Fibroblast of mammary gland (primary cell): Measurements from ENCODE around the gene ASAP2.
"Not testable (repeated sequence)": the region's sequence is repeated elsewhere in the genome, so short reads cannot be mapped to it uniquely, and the experiment has no call there.

Source experiments
- DNase-seq: peaks from one replicate; pipeline ENCODE4 v3.0.0-alpha.2; 2010; ENCODE audit warnings: low read depth
- H3K4me3 ChIP-seq: 2 replicates; pipeline ENCODE4 v1.5.1; 2011; ENCODE audit warnings: low read depth, mild to moderate bottlenecking, low read length, moderate library complexity; ENCODE audit not compliant: control insufficient read depth
- CTCF ChIP-seq: conservative IDR thresholded peaks from 2 replicates; pipeline ENCODE4 v1.5.1; 2011; ENCODE audit warnings: low read depth, low read length, inconsistent platforms; ENCODE audit not compliant: control insufficient read depth, insufficient read depth

Gene ASAP2

GRCh38 chr2:9263428-9263827 lies 56.8 kb downstream of the ASAP2 start:
- no peak for TF ChIP-seq CTCF
- H3K4me3 ChIP-seq: no peak overlapping the region

GRCh38 chr2:9264301-9264700 lies 57.7 kb downstream of the ASAP2 start:
- H3K4me3 ChIP-seq: no peak overlapping the region
- peak; percentile 64 for DNase-seq
- TF ChIP-seq CTCF: no peak

More at GRCh38 chr2:9263428-9263827, 56.8 kb downstream of the ASAP2 start:
- no peak for DNase-seq

GRCh38 chr2:9266711-9267110 lies 60.1 kb downstream of the ASAP2 start:
- no peak overlapping the region for H3K4me3 ChIP-seq
- peak; percentile 41 for DNase-seq
- no peak for TF ChIP-seq CTCF

GRCh38 chr2:9267286-9267685 lies 60.7 kb downstream of the ASAP2 start:
- not testable (repeated sequence) for H3K4me3 ChIP-seq, DNase-seq

GRCh38 chr2:9268301-9269080 lies 61.9 kb downstream of the ASAP2 start:
- no peak overlapping the region for H3K4me3 ChIP-seq
- TF ChIP-seq CTCF: no peak
- no peak for DNase-seq

- DNase-seq: no peak
- no peak for TF ChIP-seq CTCF
These were observed 62.7 kb downstream of the ASAP2 start for GRCh38 chr2:9269295-9269694.

GRCh38 chr2:9269695-9270360 lies 63.2 kb downstream of the ASAP2 start:
- H3K4me3 ChIP-seq: no peak overlapping the region
- DNase-seq: no peak
- TF ChIP-seq CTCF: no peak

More at GRCh38 chr2:9269295-9269694, 62.7 kb downstream of the ASAP2 start:
- no peak overlapping the region for H3K4me3 ChIP-seq
